Vagina (tissue), 2 donors: ENCODE measurements around the gene TLR1.

Experiments
- CTCF ChIP-seq, 3 experiments: fragments of 450-650 bp in 2 of 3; fragments of 200-600 bp in 1 of 3; sonication (generic) in 1 of 3; IDR thresholded peaks; one replicate each; pipeline ENCODE4 v1.5.1; 2017 to 2019; ENCODE audit warnings: antibody characterized with exemption in 3 of 3, mild to moderate bottlenecking in 2 of 3, moderate library complexity in 2 of 3
- POLR2A ChIP-seq, 2 donors: fragments of 450-650 bp; IDR thresholded peaks; one replicate each; pipeline ENCODE4 v1.6.1; 2017; ENCODE audit warnings: antibody characterized with exemption in 2 of 2, mild to moderate bottlenecking in 2 of 2, moderate library complexity in 2 of 2
- POLR2AphosphoS5 ChIP-seq, 2 donors: sonication (generic); formaldehyde crosslinking; IDR thresholded peaks; one replicate each; pipeline ENCODE4 v1.9.0; 2017; ENCODE audit warnings: antibody characterized with exemption in 2 of 2, mild to moderate bottlenecking in 2 of 2, low read depth in 1 of 2; ENCODE audit not compliant: insufficient read depth in 1 of 2

- TF ChIP-seq POLR2A (IDR thresholded peaks at IDR 0.05) (no peak), CTCF (IDR thresholded peaks at IDR 0.05) (no peak), POLR2AphosphoS5 (IDR thresholded peaks at IDR 0.05; ENCODE audit: insufficient read depth in 1 of 2, low read depth in 1 of 2) (no peak)
Observed at GRCh38 chr4:38769441-38769840, 35.1 kb downstream of the TLR1 start.
